Measurements from ENCODE around the gene AMZ2.
"Not testable (repeated sequence)": the region's sequence is repeated elsewhere in the genome, so short reads cannot be mapped to it uniquely, and the experiment has no call there.

The AMZ2 gene

DNA sequence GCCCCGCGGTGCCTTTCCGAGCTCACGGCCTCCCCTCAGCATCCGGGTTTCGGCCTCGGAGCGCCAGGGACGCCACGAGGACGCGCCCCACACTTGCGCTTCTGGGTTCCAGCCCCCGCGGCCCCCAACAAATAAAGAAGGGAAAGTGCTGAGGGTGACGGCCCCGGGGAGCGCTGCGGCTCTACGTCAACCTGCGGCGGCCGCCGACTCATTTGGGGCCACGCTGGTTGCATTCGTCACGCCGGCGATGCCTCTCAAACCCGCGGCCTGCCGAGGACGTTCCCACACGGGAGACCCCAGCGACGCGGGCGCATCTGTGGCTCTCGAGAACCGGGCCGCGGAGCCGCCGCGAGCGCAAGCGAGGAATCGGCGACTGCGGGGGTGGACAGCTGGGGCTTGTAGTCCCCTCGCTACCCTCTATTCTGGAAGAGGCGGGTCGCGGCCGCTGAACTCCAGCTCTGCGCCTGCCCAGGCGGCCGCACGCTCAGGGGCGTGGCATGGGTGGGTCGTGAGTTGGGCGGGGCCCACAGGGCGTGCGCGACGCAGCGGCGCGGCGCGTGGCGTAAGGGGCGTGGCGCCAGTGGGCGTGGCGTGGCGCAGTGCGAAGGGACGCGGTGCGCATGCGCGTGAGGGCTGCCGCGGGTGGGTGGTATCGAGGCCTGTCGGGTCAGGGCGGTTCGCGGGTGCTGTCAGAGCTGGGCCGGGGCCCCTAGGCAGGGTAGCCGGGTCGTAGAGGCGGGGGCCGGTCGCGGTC is at the start of gene AMZ2:
Gene AMZ2 (plus strand): TSS at position 599 of the 754 bp plus-strand sequence. CDS start 2,145 bp downstream, outside the sequence.
- DNase-seq (ENCODE audit: low spot score in 2 of 2): peak; percentile 99
- H3K9me3 Mint-ChIP-seq: no peaks in the 10 kb centered on the region
- peak within 1 kb of the TSS; percentile 99 for H3K27ac Mint-ChIP-seq
- H3K27me3 Mint-ChIP-seq: no peaks in the 10 kb centered on the region
- H3K4me1 Mint-ChIP-seq: peaks cover 20% of the 10 kb centered on the region
- peak; percentile 82 for ATAC-seq (ENCODE audit: low read depth)
- peak within 1 kb of the TSS; percentile 95 for H3K4me3 Mint-ChIP-seq
- H3K36me3 Mint-ChIP-seq: peaks cover 2% of the 10 kb centered on the region

- H3K36me3 Mint-ChIP-seq: no peaks in the 10 kb centered on the region
- DNase-seq (ENCODE audit: low spot score in 2 of 2) (peak in 1 of 2 donors; percentile 59), ATAC-seq (ENCODE audit: low read depth) (peak; percentile 32)
- peaks cover 16% of the 10 kb centered on the region for H3K4me1 Mint-ChIP-seq
- peak overlapping the region; percentile 6 for H3K27ac Mint-ChIP-seq
- no peaks in the 10 kb centered on the region for H3K9me3 Mint-ChIP-seq
- no peaks in the 10 kb centered on the region for H3K27me3 Mint-ChIP-seq
- peak overlapping the region; percentile 83 for H3K4me3 Mint-ChIP-seq
Measured at GRCh38 chr17:68198931-68199836, 48.7 kb upstream of the AMZ2 start.

DNA sequence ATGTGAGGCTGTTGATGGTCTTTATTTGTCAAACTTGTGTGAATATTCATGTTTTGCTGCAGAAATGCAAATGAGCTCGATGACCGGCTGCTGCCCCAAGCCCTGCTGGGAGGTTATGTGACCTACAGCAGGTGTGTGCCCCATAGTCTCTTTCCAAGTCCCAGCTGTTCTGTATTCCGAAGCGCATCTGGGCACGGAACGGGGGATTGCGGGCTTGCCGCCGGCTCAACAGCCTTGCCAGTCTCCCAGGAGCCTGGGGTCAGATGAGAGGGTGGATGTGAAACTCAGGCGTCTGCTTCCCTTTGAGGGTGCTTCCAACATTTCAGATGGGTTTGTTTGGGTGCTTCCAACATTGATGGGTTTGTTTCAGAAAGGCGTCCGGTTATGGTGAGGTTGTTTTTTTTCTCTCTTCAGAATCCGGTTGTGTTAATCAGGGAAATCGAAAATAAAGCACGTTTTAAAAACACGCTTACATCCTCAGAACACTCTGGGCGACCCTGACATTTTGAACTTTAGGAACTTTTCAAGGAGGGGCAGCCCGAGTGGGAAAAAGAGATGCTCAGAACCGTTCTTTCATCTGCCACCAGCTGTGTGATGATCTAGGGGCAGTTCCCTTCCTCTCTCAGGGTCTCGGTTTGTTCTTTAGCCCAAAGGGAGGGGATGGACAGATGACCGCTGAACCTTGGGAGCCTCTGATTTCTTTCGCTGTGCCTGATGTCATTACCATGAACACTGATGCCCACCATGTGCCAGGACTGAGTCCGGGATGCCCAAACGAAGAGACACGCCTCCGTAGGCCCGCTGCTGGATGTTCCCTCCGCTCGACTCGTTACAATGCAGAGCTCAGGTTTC is 47.8 kb upstream of the AMZ2 start:
- Mint-ChIP-seq H3K27me3 (no peaks in the 10 kb centered on the region), H3K4me1 (peaks cover 19% of the 10 kb centered on the region), H3K4me3 (peak overlapping the region; percentile 83), H3K36me3 (no peaks in the 10 kb centered on the region), H3K27ac (peak overlapping the region; percentile 6), H3K9me3 (no peaks in the 10 kb centered on the region)
- DNase-seq (ENCODE audit: low spot score in 2 of 2): peak in 1 of 2 donors; percentile 37
- no peak for ATAC-seq (ENCODE audit: low read depth)

DNA sequence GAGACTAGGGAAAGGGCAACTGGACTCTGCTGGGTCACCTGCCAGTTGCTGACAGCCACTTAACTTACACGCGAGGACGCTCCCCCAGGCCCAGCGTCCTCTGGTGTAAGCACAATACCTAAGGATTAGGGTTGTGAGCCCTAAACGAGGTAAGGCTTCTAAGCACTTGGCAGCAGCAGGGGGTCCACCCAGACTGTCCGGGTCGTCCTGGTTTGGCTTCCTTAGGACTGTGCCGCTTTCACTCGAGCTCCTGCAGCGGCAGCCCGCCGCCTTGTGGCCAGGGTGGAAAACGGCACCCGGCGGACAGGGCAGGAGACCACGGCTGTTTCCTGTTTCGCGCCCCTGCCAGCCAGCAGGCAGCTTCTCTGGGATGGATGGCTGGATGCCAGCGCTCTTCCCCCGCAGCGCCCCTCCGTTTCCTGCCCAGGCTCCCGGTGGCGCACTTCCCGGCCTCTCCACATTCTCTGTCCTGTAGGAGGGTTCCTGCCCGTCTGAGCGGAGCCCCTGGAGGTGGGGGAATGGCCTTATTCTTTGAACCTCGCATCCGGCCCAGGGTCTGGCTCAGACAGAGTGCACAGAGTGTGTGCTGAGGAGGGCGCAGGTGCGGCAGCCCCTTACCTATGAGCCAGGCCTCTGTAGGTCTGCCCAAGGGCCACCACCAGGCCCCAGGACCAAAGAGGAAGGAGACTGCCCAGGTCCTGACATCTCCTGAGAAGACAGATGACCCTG is 47.0 kb upstream of the AMZ2 start:
- no peaks in the 10 kb centered on the region for H3K27me3 Mint-ChIP-seq
- peak overlapping the region; percentile 83 for H3K4me3 Mint-ChIP-seq
- ATAC-seq (ENCODE audit: low read depth) (peak; percentile 32), DNase-seq (ENCODE audit: low spot score in 2 of 2) (peak; percentile 76 to 90)
- H3K4me1 Mint-ChIP-seq: peaks cover 18% of the 10 kb centered on the region
- H3K27ac Mint-ChIP-seq: no peak overlapping the region
- H3K9me3 Mint-ChIP-seq: no peaks in the 10 kb centered on the region
- no peaks in the 10 kb centered on the region for H3K36me3 Mint-ChIP-seq

DNA sequence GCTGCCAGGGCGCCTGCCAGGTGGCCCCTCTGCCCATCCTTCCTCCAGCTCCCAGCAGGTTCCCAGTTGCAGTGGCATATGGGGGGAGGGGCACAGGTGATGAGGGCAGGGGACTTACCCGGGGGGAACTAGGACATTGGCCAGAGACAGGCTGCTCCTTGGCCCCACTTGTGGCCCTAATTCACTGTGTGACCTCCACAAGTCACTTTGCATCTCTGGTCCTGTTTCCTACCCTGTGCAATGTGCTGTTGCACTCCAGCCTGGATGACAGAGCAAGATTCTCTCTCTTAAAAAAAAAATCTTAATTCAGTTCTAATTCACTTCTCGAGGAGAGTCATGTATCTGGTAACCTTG is 46.4 kb upstream of the AMZ2 start:
- H3K27ac Mint-ChIP-seq; H3K27me3 Mint-ChIP-seq; H3K36me3 Mint-ChIP-seq; ATAC-seq (ENCODE audit: low read depth); H3K9me3 Mint-ChIP-seq; DNase-seq (ENCODE audit: low spot score in 2 of 2); H3K4me3 Mint-ChIP-seq: not testable (repeated sequence)
- peaks cover 17% of the 10 kb centered on the region for H3K4me1 Mint-ChIP-seq

GRCh38 chr17:68202321-68202720 is 45.5 kb upstream of the AMZ2 start:
- not testable (repeated sequence) for ATAC-seq (ENCODE audit: low read depth); H3K27ac Mint-ChIP-seq; H3K27me3 Mint-ChIP-seq; H3K4me3 Mint-ChIP-seq; DNase-seq (ENCODE audit: low spot score in 2 of 2); H3K36me3 Mint-ChIP-seq; H3K9me3 Mint-ChIP-seq
- H3K4me1 Mint-ChIP-seq: peaks cover 18% of the 10 kb centered on the region

DNA sequence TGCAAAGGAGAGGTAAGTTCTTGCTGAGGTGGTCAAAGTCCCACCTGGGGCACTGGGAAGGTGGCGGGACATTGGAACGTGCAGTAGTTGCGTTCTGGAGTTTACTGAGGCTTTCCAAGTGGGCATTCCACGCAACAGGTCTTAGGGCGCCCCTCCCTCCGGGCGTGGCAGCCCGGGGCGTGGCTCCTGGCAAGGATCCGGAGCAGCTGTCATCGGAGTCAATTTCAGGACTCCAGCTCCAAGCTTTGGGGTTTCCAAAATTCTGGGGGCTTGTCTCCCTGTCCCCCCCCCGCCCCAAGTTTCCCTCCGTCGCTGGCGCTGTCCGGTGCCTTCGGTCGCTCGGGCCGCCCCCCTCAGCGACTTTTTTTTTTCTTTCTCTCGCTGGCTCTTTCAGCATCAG is 43.1 kb upstream of the AMZ2 start:
- no peaks in the 10 kb centered on the region for H3K36me3 Mint-ChIP-seq
- ATAC-seq (ENCODE audit: low read depth) (no peak), DNase-seq (ENCODE audit: low spot score in 2 of 2) (no peak)
- no peaks in the 10 kb centered on the region for H3K9me3 Mint-ChIP-seq
- peaks cover 12% of the 10 kb centered on the region for H3K4me1 Mint-ChIP-seq
- H3K4me3 Mint-ChIP-seq: peak overlapping the region; percentile 96
- H3K27me3 Mint-ChIP-seq: no peaks in the 10 kb centered on the region
- H3K27ac Mint-ChIP-seq: peak overlapping the region; percentile 38

GRCh38 chr17:68205251-68205807 is 42.5 kb upstream of the AMZ2 start:
- H3K9me3 Mint-ChIP-seq: no peaks in the 10 kb centered on the region

GRCh38 chr17:68205808-68206720 is 41.8 kb upstream of the AMZ2 start:
- no peaks in the 10 kb centered on the region for H3K27me3 Mint-ChIP-seq
- H3K4me1 Mint-ChIP-seq: peaks cover 11% of the 10 kb centered on the region

More at GRCh38 chr17:68205251-68205807, 42.5 kb upstream of the AMZ2 start:
- DNase-seq (ENCODE audit: low spot score in 2 of 2) (peak; percentile 96 to 97), ATAC-seq (ENCODE audit: low read depth) (peak; percentile 81)
- Mint-ChIP-seq H3K4me1 (peaks cover 10% of the 10 kb centered on the region), H3K36me3 (peaks cover 3% of the 10 kb centered on the region), H3K4me3 (peak overlapping the region; percentile 96), H3K27me3 (no peaks in the 10 kb centered on the region), H3K27ac (peak overlapping the region; percentile 92)

DNA sequence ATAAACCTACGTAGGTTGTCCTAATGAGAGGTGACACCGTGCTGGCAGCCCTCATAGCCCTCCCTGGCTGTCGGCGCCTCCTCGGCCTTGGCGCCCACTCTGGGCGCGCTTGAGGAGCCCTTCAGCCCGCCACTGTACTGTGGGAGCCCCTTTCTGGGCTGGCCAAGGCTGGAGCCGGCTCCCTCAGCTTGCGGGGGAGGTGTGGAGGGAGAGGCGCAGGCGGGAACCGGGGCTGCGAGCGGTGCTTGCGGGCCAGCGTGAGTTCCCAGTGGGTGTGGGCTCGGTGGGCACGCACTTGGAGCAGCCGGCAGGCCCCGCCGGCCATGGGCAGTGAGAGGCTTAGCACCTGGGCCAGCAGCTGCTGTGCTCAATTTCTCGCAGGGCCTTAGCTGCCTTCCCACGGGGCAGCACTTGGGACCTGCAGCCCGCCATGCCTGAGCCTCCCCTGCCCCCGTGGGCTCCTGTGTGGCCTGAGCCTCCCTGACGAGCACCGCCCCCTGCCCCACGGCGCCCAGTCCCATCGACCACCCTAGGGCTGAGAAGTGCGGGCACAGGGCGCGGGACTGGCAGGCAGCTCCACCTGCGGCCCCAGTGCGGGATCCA is 40.1 kb upstream of the AMZ2 start:
- H3K4me3 Mint-ChIP-seq: peak overlapping the region; percentile 21
- H3K36me3 Mint-ChIP-seq: peaks cover 10% of the 10 kb centered on the region
- no peaks in the 10 kb centered on the region for H3K27me3 Mint-ChIP-seq
- H3K9me3 Mint-ChIP-seq: no peaks in the 10 kb centered on the region
- H3K27ac Mint-ChIP-seq: peak overlapping the region; percentile 58
- DNase-seq (ENCODE audit: low spot score in 2 of 2) (no peak), ATAC-seq (ENCODE audit: low read depth) (no peak)
- H3K4me1 Mint-ChIP-seq: peaks cover 15% of the 10 kb centered on the region

More at GRCh38 chr17:68205808-68206720, 41.8 kb upstream of the AMZ2 start:
- Mint-ChIP-seq H3K36me3 (peaks cover 8% of the 10 kb centered on the region), H3K9me3 (no peaks in the 10 kb centered on the region), H3K27ac (peak overlapping the region; percentile 92), H3K4me3 (peak overlapping the region; percentile 96)
- DNase-seq (ENCODE audit: low spot score in 2 of 2) (no peak), ATAC-seq (ENCODE audit: low read depth) (peak; percentile 47)

- not testable (repeated sequence) for H3K4me3 Mint-ChIP-seq
Measured at GRCh38 chr17:68208651-68209050, 39.2 kb upstream of the AMZ2 start.

More at GRCh38 chr17:68208651-68209050, 39.2 kb upstream of the AMZ2 start:
- not testable (repeated sequence) for ATAC-seq (ENCODE audit: low read depth); DNase-seq (ENCODE audit: low spot score in 2 of 2); H3K9me3 Mint-ChIP-seq; H3K27me3 Mint-ChIP-seq
- Mint-ChIP-seq H3K4me1 (peaks cover 23% of the 10 kb centered on the region), H3K27ac (peak overlapping the region; percentile 58), H3K36me3 (peaks cover 11% of the 10 kb centered on the region)

Data from memory B cell (primary cell).